Thoracic aorta (tissue), 2 donors: ENCODE measurements around the gene TYW1B. TPM values are rescaled to one million over a fixed set of nuclear protein-coding genes. Genes with fewer than 3 reads are reported as not detected.
"Not testable (repeated sequence)": the region's sequence is repeated elsewhere in the genome, so short reads cannot be mapped to it uniquely, and the experiment has no call there.

Experiments used
- ATAC-seq: fragments of 150-250 bp; one replicate; pipeline ENCODE4 v1.8.0; 2017; ENCODE audit warnings: low read depth; ENCODE audit not compliant: insufficient number of reproducible peaks, low FRiP score
- DNase-seq: peaks from one replicate; pipeline ENCODE4 v3.0.0-alpha.2; 2020; ENCODE audit warnings: low spot score
- H3K27ac ChIP-seq, 2 donors: fragments of 200-600 bp; sonication (generic); 1 replicate in 1 of 2; 2 replicates in 1 of 2; pipeline ENCODE4 v1.5.1; 2016; ENCODE audit warnings: mild to moderate bottlenecking in 2 of 2, moderate library complexity in 2 of 2
- H3K27me3 ChIP-seq: fragments of 200-600 bp; sonication (generic); replicated peaks from 2 replicates; pipeline ENCODE4 v1.6.0; 2016; ENCODE audit warnings: mild to moderate bottlenecking; ENCODE audit not compliant: insufficient read depth
- H3K36me3 ChIP-seq: fragments of 200-600 bp; sonication (generic); one replicate; pipeline ENCODE4 v1.5.1; 2016
- H3K4me1 ChIP-seq, 2 donors: fragments of 200-600 bp; sonication (generic); 1 replicate in 1 of 2; 2 replicates in 1 of 2; pipeline versions ENCODE4 v1.5.1 to v1.6.0; 2016; ENCODE audit warnings: low read depth in 2 of 2, mild to moderate bottlenecking in 1 of 2; ENCODE audit not compliant: control insufficient read depth in 1 of 2
- H3K4me3 ChIP-seq: fragments of 200-600 bp; sonication (generic); 2 replicates; pipeline ENCODE4 v1.5.1; 2016; ENCODE audit warnings: mild to moderate bottlenecking
- H3K9me3 ChIP-seq: fragments of 200-600 bp; sonication (generic); 2 replicates; pipeline ENCODE4 v1.5.1; 2016
- total RNA-seq, 2 donors: library from RNA; depleted of rRNA; stranded (reverse); fragments of >200 nt; gene quantifications; one replicate each; pipeline versions ENCODE4 v1.1.0 to v1.2.3, GENCODE V29; 2016

Gene TYW1B
- total RNA-seq, 2 donors from 2014 or later: 1.1 to 6.8 TPM

- not testable (repeated sequence) for H3K36me3 ChIP-seq, H3K27me3 ChIP-seq, H3K27ac ChIP-seq, DNase-seq, H3K4me3 ChIP-seq, H3K4me1 ChIP-seq, ATAC-seq, H3K9me3 ChIP-seq
These were observed 179.4 kb downstream of the TYW1B start for GRCh38 chr7:72648574-72648973.

- not testable (repeated sequence) for H3K4me1 ChIP-seq, H3K27ac ChIP-seq, H3K4me3 ChIP-seq, H3K9me3 ChIP-seq, H3K27me3 ChIP-seq, H3K36me3 ChIP-seq, ATAC-seq, DNase-seq
These were observed 184.3 kb downstream of the TYW1B start for GRCh38 chr7:72643708-72644107.

- H3K36me3 ChIP-seq, H3K27me3 ChIP-seq, ATAC-seq, H3K4me3 ChIP-seq, DNase-seq, H3K9me3 ChIP-seq, H3K4me1 ChIP-seq, H3K27ac ChIP-seq: not testable (repeated sequence)
These were observed 186.3 kb downstream of the TYW1B start for GRCh38 chr7:72641485-72642248.

DNA sequence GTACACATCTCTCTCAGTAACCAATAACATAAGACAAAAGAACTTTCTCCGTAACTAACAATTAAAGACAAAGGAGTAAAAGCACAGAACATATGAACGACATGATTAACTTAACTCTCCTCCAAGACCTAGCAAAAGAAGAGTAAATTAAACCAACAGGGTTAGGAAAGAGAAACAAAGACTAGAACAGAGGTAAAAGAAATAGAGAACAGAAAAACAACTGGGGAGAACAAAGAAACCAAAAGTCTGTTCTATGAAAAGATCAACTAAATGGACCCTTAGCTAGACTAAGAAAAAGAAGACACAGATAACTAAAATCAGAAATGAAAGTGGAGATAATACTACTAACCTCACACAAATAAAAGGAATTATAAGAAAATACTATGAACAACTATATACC, 187.3 kb downstream of the TYW1B start:
- not testable (repeated sequence) for H3K4me1 ChIP-seq, DNase-seq, H3K27ac ChIP-seq, H3K27me3 ChIP-seq, H3K36me3 ChIP-seq, H3K4me3 ChIP-seq, ATAC-seq, H3K9me3 ChIP-seq

DNA sequence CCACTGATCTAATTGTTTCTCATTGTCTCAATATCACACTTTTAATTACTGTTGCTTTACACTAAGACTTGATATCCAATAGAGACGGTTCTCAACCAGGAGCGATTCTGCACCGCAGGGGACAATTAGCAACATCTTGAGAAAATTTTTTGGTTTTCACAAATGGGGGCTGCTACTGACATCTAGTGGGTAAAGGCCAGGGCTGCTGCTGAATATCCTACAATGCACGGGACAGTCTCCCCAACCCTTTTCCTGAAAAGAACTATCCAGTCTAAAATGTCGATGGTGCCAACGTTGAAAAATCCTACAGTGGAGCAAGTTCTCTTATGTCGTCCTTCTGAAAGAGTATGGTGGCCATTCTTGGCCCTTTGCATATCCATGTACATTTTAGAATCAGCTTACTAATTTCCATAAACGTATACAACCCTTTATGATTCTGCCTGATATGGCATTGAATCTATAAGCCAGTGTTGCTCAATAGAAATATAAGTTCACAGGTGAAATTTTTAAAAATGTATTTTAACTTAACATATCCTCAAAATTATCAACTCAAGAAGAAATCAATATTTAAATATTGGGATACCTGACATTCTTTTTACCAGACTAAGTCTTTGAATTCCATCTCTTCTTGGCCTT, 192.6 kb downstream of the TYW1B start:
- H3K27me3 ChIP-seq, DNase-seq, H3K4me1 ChIP-seq, ATAC-seq, H3K9me3 ChIP-seq, H3K36me3 ChIP-seq, H3K27ac ChIP-seq, H3K4me3 ChIP-seq: not testable (repeated sequence)

DNA sequence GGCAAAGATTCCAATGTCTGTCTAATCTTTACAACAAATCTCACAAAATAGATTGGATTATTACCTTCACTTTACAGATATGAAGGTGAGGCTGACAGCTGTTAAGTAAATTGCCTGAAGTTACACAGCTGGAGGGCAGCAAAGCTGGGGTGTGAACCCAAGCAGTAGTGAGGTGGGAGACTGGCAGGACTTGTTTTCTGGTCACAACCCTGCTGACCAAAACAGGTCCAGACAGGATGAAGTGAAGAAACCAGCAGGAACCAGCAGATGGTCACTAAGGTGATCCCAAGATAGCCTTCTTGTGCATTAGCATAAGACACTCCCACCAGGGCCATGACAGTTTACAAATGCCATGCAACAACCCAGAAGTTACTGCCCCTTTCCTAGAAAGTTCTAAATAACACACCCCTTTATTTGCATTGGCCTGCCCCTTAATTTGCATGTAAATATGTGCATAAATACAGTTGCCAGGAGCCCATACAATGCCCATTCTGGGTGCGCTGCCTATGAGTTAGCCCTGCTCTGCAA, 195.2 kb downstream of the TYW1B start:
- ATAC-seq, H3K36me3 ChIP-seq, H3K4me3 ChIP-seq, H3K27me3 ChIP-seq, DNase-seq, H3K27ac ChIP-seq, H3K4me1 ChIP-seq, H3K9me3 ChIP-seq: not testable (repeated sequence)

GRCh38 chr7:72628375-72628774, 199.6 kb downstream of the TYW1B start:
- not testable (repeated sequence) for H3K4me3 ChIP-seq, H3K4me1 ChIP-seq, ATAC-seq, H3K27me3 ChIP-seq, DNase-seq, H3K27ac ChIP-seq, H3K9me3 ChIP-seq, H3K36me3 ChIP-seq

DNA sequence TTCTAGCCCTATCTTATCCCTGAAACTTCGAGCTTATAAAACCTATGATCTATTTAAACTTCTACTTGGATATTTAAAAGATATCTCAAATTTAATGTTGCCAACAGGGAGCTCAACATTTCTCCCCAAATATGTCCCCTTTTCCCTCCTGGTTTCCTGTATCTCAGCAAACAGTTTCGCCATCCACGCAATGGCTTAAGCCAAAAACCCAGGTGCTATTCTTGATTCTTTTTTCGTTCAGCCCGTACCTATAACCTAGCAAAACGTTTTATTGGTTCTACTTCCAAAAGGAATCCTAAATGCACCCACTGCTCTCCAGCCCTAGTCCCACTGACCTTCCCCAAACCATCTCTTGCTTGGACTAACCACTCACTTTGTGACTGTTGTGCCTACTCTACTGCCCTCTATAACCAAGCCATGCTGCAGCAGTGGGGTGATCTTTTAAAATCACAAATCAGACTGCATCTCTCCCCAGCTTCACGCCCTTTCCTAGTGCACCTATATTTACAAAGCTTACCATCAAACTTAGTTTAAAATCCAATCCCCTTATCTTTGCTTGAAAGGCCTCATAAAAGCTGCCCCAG, 201.5 kb downstream of the TYW1B start:
- H3K4me1 ChIP-seq, H3K36me3 ChIP-seq, H3K4me3 ChIP-seq, H3K27me3 ChIP-seq, H3K27ac ChIP-seq, H3K9me3 ChIP-seq, DNase-seq, ATAC-seq: not testable (repeated sequence)

DNA sequence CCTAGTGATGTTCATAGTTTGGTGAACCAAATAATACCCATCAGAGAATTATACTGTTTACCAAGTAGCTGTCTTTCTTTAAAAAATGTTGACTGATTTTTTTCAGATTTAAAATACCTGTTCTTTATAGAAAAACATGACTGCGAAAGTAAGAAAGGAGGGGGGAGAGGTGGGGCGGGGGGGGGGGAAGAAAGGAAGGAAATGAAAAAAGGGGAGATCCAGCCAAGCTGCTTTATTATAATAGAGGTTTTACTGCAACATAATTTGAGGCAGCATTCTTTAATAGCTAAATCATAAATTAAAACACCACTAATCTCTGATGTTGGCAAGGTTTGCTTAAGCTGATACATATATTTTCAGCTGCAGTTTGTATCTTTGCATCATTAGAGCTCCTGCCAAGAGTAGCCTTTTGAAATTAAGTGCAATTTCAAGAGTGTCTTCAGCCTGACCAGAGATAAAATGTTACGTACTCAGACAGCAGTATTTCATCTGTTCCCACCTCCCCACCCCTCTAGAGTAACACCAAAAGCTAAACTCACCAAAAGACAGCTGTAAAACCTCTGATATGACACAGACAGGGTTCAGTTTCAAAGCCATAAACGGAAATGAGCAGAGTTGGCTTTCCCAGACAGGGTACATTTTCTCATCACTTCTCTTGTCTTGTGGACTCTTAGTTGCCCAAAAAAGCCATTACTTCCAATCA, 202.1 kb downstream of the TYW1B start:
- not testable (repeated sequence) for H3K27me3 ChIP-seq, H3K27ac ChIP-seq, DNase-seq, H3K4me1 ChIP-seq, H3K9me3 ChIP-seq, ATAC-seq, H3K4me3 ChIP-seq, H3K36me3 ChIP-seq
